Measurements from ENCODE around the gene SCCPDH. TPM values are rescaled to one million over a fixed set of nuclear protein-coding genes. Genes with fewer than 3 reads are reported as not detected.

Gene SCCPDH
- total and polyA plus RNA-seq, 9 of the 15 experiments (the other 6 are each of a cell fraction or from before 2014, with no cell fraction given), result 7.0 to 61.9 (median 38.3) TPM

- TF ChIP-seq HEY1 (CRISPR knock-in tag; IDR thresholded peaks at IDR 0.05; ENCODE audit: borderline replicate concordance), result no peak
- no peak for TF ChIP-seq ZNF655 (CRISPR knock-in tag; IDR thresholded peaks at IDR 0.05)
These were observed 77.2 kb downstream of the SCCPDH start (continued) for GRCh38 chr1:246801241-246802020.

GRCh38 chr1:246803373-246803772 is 79.2 kb downstream of the SCCPDH start:
- H3K9ac ChIP-seq (ENCODE audit: insufficient read depth in 1 of 2, low read depth in 2 of 2, low read length in 2 of 2), result no peak overlapping the region
- no TSS peak for BruUV-seq (replicated peaks)
- intact Hi-C loops (cut with micrococcal nuclease), result no loop called here
- in situ Hi-C loops (cut with MboI), result no loop called here
- H3K36me3 ChIP-seq (ENCODE audit: control insufficient read depth, insufficient read depth, low read length), result no peaks in the 10 kb centered on the region
- no peaks in the 10 kb centered on the region for H3K79me2 ChIP-seq (ENCODE audit: control insufficient read depth, insufficient read depth, low read length)
- POLR2A ChIA-PET, result interaction anchor here (0.6 to 0.7 kb wide), 2 partner anchors 11 to 41 kb away, joined by 3 read pairs; no protein-coding TSS in a partner anchor
- CTCF ChIA-PET (ENCODE audit: low intra/inter-chr PET ratio), result no interaction called here
- FAIRE-seq, result no peak
- no peak overlapping the region for H3K4me2 ChIP-seq (ENCODE audit: insufficient read depth, low read length)
- H3K9me3 ChIP-seq (replicated peaks; ENCODE audit: control insufficient read depth, insufficient read depth, low read depth, low read length), result no peaks in the 10 kb centered on the region
- no peak overlapping the region for H2AFZ ChIP-seq (ENCODE audit: low read depth, low read length)
- peaks cover 0 to 7% of the 10 kb centered on the region in 2 experiments; a peak in 1 of 5 replicates for H3K4me1 ChIP-seq (replicated peaks in 1 of 2; ENCODE audit: control insufficient read depth in 2 of 2, insufficient read depth in 2 of 2, low read length in 2 of 2)
- no peak overlapping the region for H3K27ac ChIP-seq (ENCODE audit: extremely low read depth, low read depth, low read length)
- DNase-seq (ENCODE audit: extremely low read depth in 1 of 4, low spot score in 3 of 4), result no peak
- ATAC-seq, result no peak
- H3K4me3 ChIP-seq, result no peak overlapping the region
- peaks cover 43 to 56% of the 10 kb centered on the region in 2 experiments for H3K27me3 ChIP-seq (ENCODE audit: control insufficient read depth in 2 of 2, insufficient read depth in 2 of 2, low read length in 2 of 2)
- no peaks in the 10 kb centered on the region for H3K9me1 ChIP-seq (ENCODE audit: control insufficient read depth, insufficient read depth, low read length)
- no peaks in the 10 kb centered on the region for H4K20me1 ChIP-seq (replicated peaks; ENCODE audit: control insufficient read depth, insufficient read depth, low read length)
- TF ChIP-seq ZFP1 (CRISPR knock-in tag; IDR thresholded peaks at IDR 0.05) (0 out of 2 replicates have a peak, but pooled peaks have one; percentile 37), DIDO1 (tag; IDR thresholded peaks at IDR 0.05; ENCODE audit: low read depth) (no peak)
- WGBS (ENCODE audit: insufficient coverage, low coverage, missing lambda C conversion rate), result 23% methylated on average over 6 of the region's 6 CpGs
